RPMI8226 (cell line): ENCODE measurements around the gene BRMS1.

ENCODE experiments used
- DNase-seq: peaks from one replicate; pipeline ENCODE4 v3.0.0-alpha.2; 2015

Gene BRMS1

DNA sequence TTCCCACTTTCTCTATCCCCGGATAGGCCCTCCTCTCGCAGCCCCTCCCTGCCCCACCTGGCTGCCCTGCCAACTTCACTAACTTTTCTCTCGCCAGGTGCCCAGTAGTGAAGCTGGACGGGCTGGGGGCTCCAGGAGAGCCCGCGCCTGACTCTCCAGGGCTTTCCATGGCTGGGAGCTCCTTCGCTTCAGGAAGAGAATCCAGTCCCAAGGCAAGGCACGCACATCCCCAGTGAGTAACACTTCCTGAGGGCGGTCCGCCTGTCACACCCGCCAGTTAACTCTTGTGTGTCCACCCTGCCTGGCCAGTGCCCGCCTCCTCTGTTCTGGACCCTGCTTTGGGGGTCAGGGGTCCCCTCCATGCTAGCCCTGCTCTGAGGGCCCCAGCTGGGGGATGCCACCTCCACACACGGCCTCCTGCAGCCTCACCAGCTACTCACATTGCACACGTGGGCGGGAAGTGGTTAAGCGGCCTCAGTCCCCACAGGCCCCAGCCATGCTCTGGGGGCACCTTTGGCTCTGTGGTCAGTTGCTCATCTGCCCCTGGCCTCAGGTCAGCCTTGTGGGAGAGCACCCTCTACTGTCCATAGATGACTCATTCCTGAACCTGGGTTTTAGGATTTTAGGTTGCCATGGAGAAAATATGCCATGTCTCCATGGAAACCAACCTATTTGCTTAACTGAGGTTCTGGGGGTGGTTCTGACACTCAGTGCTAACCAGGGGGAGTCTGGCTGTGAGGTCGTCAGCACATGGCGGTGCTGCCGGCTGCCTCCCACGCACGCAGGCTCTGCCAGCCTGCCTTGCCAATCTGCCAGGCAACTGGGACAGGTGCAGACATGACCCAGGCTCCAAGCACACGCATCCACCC, 8.4 kb downstream of the BRMS1 start, which contains the start of gene RIN1:
RIN1 (minus strand) TSS at position 201 of the 869 bp plus-strand sequence; CDS start at position 169, 32 bp downstream.
- DNase-seq = no peak

DNA sequence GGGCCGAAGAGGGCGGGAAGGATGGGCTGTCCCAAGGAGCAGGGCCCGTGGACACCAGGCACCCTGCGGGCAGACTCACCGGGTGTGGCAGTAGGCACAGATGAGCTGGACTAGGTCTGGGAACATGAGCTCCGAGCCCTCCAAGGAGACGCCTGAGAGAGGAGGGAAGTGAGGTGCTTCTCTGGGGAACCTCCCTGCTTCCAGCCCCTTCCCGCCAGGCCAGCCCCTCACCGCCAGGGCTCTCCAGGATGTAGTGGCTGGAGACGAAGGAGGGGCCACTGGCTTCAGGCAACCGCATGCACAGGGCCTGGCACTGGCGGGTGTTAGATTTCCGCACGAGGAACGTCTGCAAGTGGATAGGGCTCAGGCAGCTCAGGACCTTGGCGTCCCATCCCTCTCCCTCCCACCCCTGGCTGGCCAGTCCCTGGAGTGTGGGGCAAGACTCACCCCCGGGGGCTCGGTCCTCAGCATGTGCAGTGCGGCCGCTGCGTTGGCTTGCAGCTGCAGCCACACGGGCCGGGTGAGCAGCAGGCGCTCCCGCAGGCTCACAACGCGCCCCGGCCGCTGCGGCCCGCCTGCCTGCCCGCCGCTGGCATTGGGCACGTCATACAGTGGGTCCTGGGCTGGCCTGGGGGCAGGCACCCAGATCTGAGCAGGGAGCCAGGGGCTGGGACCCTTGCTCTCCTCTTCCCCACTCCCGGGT, 9.2 kb downstream of the BRMS1 start:
- DNase-seq = no peak

DNA sequence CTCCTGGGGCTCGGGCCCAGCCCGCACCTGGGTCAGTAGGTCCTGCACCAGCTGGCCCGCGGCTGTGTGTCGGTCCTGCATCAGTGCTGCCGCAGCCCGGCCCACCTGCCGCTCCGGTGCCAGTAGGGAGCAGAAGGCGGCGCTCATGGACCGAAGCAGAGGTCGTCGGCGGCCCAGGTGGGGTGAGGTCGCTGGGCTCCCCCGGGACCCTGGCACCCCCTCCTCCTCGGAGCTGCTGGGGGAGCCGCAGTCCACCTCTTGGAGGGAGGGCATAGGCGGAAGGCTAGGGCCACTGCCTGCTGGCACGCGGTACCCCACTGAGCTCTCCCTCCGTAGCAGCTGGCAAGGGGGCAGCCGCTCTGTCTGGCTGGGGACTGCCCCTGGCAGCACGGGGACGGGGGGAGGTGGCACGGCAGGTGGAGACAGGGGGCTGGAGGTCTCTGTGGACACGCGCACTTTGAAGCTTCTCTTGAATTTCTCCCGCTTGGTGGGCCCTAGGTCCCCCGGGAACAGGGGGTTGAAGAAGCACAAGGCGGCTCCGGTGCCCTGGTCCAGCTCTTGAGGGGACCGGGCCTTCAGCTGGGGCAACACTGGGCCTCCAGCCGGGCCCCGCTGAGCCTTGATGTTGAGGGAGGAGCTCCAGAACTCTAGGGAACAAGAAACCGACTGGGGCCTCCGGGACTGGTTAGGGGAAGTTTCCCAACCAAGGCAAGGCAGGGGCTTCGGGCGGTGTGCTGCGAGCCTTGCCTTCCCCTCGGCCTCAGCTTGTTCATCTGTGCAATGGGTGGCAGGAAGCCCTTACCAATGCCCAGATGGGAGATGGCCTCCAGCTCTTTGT, 10.1 kb downstream of the BRMS1 start:
- no peak for DNase-seq

DNA sequence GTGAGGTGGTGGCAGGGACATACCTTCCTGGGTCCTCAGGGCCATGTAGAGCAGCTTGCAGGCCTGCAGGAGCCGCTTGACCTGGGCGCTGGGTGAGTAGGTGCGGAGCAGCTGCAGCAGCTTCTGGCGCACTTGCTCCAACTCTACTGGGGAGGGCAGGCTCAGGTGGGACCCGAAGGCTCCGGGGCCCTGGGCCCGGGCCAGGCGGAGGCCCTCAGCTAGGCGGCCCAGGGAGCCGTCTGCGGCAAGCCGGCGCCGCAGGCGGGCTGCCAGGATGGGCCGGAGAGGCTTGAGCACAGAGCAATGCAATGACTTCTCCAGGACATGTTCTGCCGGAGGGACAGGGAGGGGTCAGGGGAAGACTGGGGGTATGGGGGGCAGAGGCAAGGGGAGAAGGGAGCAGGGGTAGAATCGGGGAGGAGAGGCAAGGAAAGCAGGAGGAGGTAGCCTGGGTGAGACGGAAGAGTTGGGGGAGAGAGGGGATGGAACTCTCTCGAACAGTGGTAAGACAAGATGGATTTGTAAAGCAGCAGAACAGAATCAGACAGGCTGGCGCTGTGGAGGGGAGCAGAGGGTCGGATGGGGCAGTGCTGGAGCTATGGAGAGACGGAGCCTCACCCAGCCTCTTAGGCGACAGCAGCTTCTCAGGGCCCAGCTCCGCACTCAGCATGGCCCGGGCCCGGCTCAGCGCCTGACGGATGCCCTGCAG, 10.9 kb downstream of the BRMS1 start:
- DNase-seq = no peak

DNA sequence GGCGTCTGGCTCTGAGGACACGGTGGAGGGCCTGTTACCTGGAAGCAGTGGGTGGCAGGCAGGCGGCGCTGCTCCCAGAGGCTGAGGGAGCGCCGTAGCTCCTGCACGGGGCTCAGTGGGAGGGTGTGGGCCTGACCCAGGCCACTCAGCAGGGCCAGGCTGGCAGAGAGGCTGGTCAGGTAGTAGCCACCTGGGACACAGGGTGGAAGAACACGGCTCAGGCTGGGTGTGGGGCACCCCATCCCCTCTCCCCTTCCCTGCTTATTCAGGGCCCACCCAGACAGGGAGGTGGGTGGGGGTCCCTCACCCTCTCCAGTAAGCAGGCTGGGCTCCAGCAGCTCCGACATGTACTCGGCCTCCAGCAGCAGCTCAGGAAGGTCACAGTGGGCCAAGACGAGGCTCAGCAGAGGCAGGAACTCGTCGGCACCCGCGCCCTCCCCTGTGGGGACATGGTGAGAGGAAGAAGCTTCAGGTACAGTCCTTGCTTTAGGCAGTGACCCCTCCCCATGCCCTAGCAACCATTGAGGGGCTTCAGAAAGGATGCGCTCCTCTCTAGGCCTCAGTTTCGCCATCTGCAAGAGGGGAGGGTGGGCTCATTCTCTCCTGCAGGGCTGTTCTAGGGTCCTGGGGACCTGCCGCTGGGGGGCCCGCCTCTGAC, 11.6 kb downstream of the BRMS1 start:
- DNase-seq = no peak

DNA sequence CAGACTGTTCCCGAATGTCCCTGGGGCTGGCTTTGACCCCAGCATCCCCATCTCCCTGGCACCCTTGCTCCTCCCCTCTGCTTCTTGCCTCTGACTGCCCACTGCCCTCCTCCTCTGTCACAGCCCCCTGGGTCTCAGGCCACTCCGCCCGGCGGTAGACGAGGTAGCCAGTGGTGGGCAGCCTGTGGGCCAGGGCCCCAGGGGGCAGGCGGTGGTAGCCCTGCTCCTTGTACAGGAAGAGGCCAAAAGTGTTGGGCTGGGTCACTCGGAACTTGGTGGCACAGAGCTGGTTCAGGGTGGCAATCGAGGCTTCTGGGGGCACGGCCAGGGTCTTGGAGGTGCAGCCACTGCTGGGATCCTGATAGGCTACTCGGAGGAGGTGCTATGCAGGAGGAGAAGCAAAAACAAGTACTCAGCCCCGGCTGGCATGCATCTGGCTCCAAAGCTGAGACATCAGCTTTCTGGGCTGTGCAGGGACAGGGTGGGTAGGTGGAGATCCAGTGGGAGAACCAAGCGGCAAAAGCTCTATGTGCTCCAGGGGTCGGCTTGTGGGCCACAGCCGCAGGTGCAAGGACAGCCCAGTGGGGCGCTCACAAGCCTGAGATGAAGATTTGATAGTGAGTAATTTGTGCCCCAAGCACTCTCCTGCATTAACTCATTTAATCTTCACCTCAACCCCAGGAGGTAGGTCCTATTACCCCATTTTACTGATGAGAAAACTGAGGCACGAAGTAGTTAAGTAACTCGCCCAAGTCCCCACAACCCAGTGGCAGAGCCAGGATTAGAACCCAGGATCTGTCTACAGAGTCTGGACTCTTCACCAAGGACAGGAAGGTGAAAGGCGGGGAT, 12.3 kb downstream of the BRMS1 start:
- no peak for DNase-seq

DNA sequence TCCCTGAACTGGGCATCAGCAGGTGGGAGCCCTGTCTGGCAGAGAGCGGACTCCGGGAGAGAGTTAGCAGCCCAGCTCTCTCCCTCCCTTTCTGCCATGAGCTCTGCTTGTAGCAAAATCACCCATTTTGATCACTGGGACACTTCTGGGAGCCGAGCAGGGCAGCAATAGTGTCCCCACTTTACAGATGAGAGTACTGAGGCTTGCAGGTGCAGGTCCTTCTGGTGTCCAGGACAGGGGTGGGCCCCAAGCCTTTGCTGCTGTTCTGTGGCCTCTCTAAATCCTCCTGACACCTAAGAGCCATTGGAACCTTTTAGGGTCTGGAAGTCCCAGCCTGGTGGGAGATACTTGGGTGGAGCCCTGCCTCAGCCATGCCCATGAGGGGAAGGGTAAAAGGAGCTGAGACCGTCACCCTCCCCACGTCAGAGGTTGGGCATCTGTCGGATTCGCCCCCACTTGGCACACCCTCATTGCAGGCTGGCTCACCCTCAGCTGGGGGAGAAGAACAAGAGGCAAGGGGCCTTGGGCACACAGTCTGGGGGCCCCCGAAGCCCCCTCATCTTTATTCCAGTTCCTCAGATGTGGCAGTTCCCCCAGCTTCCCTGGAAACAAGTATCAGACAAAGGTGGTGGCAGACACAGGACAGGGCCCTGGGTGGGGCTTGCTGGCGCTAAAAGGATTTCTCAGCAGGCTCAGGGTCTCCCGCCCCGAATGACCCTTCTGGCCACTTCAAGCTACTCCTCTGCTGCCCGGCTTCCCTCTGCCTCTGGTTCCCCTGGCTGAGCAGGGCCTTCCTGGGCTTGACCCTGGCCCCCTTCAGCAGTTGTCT, 13.1 kb downstream of the BRMS1 start:
- no peak for DNase-seq

DNA sequence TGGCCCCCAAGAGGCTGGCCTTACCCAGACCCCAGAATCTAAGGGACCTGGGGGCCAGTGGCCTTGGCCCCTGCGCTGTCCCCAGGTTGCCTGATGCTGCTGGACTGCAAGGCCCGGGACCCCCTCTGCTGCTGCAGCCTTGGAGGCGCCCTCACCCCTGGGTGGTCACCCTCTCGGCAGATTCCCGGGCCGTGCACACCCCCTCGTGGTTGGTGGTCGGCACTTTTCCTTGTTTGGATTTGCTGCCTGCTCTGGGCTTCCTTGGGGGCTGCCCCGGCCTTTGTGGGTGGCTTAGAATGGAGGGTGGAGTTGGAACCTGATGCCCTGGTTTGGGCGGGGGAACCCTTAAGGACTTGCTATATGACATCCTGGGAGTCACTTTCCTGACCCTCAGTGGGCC, 14.0 kb downstream of the BRMS1 start:
- no peak for DNase-seq

DNA sequence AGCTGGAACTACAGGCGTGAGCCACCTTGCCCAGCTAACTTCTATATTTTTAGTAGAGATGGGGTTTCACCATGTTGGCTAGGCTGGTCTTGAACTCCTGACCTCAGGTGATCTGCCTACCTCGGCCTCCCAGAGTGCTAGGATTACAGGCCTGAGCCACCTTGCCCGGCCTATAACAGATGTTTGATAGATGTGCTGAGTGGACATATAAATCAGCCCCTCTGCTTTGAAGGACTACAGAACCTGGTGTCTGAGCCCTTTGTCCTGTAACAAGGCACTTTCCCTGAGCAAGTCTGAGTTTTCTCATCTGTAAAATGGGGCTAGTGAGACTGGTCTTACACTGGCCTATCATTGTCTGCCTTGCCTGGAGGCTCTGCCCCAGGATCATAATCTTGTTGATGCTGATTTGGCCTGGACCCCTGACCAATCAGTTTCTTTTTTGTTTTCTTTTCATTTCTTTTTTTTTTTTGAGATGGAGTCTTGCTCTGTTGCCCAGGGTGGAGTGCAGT, 15.7 kb downstream of the BRMS1 start:
- DNase-seq = no peak

DNA sequence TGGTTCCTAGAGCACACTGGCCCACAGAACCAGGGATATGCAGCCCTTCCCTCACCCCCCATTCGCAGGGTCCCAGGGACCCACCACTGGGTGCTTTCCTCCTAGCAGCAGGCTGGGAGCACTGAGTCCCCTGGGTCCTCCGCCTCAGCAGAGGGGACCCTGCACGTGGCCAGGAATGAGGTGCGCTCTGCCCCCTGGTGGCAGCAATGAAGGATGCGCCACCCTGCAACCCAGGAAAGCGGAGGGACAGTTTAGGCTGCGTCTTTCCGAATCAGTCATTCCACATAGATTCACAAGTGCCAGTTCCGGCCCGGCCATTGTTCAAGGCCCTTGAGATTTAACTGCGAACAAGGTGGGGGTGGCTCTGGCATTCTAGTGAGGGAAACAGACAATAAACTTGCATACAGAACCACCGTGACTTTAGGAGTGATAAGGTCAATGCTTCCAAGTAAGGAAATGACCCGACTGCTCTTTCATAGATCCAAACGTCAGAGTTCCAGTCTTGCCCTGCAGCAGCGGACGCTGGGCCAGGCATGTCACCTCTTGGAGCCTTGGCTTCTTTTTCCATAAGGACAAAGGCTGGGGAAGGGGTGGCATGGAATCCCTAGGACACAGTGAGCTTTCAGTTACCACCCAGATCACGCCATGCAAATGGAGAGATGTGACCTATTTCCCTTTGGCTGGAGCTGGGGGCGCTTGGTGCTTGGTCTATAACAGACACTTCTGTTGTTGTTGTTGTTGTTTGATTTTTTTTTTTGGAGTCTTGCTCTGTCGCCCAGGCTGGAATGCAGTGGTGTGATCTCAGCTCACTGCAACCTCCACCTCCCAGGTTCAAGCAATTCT, 16.4 kb downstream of the BRMS1 start:
- DNase-seq = peak; percentile 83

DNA sequence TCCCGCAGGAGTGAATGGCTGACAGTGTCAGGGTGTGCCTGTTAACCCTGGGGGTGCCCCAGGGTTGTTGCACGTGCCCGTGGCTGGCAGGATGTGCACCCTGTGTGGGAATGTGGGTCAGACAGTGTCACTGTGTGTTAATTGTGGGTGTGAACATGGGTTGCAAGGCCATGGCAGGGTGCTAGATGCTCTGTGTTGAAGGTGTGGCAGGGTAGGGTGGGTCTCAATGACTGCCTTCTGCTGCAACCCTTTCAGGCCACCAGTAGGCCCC, 16.9 kb downstream of the BRMS1 start:
- DNase-seq = no peak

DNA sequence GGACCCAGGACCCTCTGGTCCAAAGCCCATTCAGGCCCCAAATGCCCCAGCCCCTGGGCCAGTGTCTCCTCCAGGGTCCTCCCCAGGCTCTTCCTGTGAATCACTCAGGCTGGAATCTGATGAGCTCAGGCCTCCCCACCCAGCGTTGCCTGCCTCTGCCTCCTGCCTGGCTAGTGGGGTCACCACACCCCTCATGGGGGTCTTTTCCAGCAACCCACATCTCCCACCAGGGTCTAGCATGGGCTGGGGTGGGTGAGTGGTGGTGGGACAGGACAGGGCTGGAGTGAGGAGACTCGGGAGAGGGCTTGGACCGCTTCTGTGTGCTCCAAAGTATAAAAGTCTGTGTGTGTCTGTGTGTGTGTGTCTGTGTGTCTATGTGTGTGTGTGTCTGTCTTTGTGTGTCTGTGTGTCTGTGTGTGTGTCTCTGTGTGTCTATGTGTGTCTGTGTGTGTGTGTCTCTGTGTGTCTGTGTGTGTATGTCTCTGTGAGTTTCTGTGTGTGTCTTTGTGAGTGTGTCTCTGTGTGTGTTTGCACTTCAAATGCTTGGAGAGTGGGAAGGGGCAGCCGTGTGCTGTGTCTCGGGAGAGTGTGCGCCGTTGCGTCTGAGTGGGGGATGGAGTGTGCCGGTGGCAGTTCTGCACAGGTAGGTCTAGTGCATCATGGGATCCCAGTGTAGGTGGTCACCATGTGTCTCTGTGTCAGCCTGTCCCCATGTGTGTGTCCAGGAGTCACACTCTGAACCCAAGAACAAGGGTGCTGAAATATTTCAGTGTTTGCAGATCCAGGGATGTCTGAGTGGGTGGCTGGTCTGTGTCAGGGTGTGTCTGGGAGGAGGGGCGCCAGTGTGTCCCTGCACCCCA, 17.5 kb downstream of the BRMS1 start:
- DNase-seq = no peak

DNA sequence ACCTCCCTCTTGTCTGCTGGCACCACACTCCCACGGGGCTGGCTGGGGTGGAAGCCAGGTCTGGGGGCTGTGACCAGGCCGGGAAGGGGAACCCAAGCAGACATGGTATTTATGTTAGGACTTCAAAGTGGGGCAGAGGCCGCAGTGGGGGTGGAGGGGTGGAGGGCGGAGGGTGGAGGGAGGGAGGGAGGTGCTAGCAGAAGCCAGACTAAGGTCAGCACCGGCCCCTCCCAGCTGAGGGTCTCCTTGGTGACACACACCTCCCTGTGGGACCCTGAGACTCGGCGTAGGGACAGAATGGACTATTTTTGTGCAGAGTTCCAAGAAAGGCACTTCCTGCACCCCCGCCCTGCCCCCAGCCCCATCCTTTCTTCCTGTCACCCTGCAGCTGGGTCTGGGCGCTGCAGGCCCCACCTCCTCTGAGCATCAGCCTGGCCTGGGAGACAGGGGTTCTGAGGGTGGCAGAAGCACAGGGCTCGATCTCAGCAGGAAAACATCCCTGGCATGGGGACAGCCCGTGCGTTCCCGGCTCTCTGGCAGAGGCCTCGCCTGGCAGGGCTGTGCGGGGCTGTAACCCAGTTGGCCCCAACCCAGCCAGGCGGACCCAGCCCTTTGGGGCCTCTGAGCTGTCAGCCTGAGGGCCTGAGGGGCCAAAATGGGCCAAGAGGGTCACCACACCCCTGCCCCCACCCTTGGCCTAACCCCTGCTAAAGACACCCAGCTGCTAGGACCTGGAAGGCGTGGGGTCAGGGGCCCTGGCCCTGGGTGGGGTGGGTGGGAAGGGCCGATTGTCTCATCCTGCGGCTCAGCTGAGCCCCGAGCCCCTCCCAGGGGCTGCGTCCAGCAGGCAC, 18.4 kb downstream of the BRMS1 start:
- no peak for DNase-seq

DNA sequence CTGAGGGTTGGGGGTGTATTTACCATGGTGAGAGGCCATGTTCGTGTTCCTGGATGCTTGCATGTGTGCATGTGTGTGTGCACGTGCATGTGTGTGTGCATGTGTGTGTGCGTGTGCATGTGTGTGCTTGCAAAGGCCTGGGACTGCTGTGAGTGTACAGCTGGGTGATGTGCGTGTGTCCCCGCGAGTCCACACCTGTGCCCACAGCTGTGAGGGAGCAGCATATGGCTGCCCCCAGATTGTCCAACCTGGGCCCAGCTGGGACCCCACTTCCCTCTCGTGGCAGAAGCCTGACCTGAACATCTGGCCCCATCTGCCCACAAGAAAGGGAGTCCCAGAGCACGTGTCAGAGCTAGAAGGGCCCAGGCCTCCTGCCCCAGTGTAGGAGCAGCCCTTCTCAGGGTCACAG, 19.6 kb downstream of the BRMS1 start:
- peak; percentile 71 for DNase-seq

DNA sequence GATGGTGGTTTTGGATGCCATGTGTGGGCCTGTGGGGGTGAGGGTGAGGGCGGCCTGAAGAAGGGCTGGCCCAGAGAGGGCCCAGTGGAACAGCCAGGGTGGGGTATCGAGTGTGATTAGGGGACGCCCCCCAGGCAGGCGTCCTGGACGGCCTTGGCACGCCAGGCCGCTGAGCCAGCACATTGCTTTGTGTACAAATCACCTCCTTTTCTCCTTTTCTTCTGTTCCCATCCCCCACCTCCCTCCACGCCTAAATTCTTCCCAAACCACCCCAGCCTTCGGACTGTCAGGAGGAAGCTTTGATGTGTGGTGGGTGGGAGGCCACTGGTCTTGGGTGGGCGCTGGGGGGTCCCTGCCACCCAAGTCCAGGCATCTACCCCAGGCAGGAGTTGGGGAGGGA, 20.2 kb downstream of the BRMS1 start:
- no peak for DNase-seq

DNA sequence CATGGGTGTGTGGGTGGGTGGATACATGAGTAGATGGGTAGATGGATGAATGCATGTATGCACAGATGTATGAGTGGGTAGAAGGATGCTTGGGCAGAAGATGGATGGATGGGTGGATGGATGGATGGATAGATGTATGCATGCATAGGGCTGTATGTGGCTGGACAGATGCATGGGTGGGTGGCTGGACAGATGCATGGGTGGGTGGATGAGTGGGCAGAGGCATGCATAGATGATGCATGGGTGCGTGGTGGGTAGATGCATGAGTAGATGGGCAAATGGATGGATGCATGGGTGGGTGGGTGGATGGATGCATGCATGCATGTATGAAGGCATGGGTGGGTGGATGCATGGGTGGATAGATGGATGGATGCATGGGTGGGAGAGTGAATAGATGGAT, 21.2 kb downstream of the BRMS1 start:
- DNase-seq = no peak

DNA sequence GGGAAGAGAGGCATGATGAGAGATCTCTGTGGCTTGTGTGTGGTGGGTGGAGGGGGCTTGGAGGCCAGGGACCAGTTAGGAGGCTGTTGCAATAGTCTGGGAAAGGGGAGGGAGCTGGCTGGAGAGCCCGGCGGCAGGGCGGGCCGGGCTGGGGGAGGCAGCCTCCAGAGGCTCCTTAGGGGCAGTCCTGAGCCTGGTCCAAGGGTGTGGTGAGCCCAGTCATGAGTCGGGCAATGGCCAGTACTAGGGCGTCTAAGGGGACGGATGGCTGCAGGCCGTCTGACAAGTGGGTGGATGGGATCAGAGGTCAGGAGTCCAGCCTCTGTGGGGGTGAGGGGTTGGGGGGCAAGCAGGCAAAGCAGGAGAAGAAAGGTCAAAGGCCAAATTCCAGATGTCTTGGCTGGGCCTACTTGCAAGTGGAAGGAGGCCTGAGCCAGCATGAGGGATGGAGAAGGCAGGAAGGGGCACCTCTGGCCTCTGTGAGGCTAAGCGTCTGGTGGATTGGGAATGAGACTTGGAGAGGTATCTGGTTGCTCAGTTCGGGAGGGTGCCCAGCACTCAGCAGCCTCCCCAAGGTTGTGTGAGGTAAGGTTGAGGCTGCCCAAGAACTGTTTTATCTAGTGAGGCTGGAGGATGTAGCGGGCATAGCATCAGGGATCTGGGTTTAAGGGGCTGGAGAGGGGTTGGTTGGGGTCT, 22.0 kb downstream of the BRMS1 start:
- DNase-seq = no peak
